Activated gamma-delta T cell (primary cell): ENCODE data around the gene CLPSL2.
"Not testable (repeated sequence)": the region's sequence is repeated elsewhere in the genome, so short reads cannot be mapped to it uniquely, and the experiment has no call there.

Experiments
- DNase-seq: peaks from one replicate; lab custom pipeline; 2025; lab: John Stamatoyannopoulos, UW
- total RNA-seq, 2 donors: gene quantifications; one replicate each; lab custom pipeline; 2026; lab: John Stamatoyannopoulos, UW

The CLPSL2 gene, protein sequence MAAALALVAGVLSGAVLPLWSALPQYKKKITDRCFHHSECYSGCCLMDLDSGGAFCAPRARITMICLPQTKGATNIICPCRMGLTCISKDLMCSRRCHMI
- 0 reads per million in 2 donors for total RNA-seq

DNA sequence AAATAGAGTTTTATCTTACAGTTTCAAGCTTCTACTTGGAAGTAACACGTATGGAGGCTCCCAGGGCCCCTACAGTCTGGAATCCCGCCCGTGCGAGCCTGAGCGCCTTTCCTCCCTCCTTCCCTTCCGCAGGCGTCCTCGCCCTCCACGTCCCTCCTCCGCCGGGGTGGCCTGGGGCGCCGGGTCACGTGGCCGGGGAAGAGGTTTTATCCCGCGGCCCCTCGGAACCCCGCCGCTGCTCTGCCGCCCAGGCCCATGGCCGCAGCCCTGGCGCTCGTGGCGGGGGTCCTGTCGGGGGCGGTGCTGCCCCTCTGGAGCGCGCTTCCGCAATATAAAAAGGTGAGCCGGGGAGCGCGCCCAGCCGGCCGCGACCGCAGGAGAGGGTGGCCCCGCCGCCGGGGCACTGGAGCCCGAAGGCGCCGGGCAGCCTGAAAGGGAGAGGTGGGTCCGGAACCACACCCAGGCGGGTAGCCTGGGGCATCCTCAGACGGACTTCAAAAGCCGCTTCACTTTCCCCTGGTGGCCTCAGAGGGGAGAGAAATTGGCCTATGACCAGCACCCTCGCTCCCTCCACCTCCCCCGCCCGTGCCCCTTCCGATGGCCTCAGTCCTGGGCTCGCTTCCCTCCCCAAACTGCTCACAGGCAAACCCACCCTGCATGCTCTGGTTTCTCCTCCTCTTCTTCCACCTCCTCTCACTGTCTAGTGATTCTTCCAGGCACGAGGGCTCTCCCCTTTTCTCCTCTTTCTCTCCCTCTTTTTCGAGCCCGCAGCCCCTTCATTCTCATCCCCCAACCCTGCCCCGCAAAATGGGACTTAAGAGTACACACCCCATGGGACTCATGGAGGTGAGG lies at the start of gene CLPSL2:
Gene CLPSL2 (plus strand): TSS at position 235 of the 852 bp plus-strand sequence. CDS start 21 bp downstream, at position 256.
- DNase-seq, result no peak

DNA sequence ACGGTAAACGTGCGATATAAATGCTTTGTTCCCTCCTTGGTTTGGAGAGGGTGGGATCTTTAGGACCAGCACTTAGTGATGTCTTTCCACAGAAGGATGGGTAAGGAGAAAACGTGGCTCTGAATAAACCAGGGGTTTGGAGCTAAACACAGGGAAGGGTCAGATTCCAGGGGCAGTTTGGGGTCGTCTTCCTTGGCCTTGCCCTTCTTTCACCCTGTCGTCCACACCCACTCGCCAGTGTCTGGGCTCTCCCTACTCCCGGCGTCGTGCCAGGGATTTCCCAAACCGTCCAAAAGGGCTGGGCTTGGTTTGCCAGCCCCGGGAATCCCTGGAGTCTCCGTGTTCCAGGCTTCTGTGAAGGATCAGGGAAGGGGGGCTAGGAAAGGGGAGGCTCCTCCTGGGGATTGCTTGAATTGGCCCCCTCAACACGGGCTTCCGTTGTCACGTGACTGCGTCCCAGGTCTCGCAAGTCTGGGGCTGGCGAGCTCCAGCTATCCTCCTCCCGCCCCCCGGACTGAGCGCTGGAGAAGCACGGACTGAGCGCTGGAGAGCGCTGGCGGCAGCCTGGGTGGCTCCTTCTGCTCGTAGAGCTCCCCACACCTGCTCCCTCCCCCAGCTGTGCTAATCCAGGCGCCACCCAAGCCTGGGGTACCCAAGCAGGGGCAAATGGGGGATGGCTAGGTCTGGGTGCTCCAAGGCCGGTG lies 49.0 kb upstream of the CLPSL2 start:
- no peak for DNase-seq

DNA sequence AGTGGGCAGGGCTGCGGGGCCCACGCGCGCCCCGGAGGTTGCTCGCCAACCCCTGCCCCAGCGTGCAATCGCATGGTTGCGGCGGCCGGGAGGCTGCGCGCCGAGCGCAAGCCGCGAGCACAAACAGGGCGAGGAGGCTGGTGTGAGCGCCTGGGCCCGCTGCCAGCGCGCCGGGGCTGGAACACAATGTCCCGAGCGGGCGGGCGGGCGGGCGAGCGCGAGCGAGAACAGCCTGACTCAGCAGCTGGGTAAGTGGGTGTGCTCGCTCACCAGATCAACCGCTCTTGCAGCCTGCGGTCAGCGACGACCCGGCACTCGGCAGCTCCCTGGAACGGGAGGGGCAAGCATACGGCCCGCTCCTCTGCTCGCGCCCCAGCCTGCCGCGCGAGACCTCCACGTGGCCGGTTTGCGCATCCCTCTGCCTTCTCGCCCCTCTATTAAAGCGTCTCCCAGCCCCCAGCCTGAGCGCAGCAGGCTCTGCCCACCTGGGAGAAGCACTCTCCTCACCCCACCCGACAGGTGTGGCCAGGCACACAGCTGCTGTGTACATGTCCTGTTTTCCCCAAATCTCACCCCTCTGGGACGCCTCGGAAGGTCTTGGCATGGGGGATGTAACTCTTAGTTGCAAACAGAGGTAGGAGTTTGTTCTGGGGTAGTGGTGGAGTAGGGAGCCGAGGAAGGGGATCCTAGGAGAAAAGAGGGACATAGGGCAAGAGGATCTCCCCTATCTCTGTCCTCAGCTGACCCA lies 48.3 kb upstream of the CLPSL2 start:
- DNase-seq, result peak; percentile 88

DNA sequence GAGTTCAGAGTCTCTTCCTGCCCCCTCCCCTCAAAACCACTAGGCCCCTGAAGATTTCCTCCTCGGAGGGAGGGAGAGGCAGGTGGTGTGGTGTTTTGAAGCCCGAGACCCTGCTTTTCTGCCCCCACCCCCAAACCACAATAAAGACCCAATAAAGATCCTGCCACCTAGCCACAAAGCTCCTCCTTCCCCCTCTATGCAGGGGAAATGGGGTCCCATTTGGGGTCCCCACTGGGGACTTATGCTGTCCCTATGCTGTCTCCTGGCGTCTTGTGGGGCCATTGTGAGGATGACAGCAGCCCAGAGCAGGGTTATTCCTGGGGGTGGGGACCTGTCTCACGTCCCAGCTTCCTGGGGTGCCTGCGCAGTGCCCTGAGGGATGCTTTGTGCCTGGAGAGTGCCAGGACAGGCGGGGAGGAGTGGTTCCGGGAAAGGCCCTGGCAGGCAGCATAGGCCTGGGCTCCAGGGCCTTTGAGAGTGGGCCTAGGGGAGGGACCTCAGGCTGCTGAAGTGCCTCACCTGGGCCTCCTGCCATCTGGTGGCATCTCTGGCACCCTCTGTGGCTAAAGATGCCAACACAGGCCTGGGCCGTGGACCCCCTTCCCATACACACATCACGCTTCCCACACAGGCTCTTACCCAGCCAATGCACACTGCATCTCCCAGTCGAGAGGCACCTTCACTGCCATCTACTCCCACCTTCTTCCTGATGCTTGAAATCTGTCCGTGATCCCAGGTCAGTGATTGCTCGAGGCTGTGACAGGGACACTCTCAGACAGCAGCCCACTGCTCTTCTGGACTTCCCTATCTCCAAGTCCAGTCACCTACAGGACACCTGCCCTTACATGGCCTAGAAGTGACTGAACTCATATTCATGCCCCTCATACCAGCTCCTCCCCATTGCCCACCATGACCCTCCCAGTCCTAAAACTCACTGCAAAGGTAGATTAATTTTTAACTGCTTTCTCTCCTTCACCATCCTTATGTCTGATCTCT lies 47.4 kb upstream of the CLPSL2 start:
- no peak for DNase-seq

GRCh38 chr6:35729722-35730121 lies 46.7 kb upstream of the CLPSL2 start:
- no peak for DNase-seq

DNA sequence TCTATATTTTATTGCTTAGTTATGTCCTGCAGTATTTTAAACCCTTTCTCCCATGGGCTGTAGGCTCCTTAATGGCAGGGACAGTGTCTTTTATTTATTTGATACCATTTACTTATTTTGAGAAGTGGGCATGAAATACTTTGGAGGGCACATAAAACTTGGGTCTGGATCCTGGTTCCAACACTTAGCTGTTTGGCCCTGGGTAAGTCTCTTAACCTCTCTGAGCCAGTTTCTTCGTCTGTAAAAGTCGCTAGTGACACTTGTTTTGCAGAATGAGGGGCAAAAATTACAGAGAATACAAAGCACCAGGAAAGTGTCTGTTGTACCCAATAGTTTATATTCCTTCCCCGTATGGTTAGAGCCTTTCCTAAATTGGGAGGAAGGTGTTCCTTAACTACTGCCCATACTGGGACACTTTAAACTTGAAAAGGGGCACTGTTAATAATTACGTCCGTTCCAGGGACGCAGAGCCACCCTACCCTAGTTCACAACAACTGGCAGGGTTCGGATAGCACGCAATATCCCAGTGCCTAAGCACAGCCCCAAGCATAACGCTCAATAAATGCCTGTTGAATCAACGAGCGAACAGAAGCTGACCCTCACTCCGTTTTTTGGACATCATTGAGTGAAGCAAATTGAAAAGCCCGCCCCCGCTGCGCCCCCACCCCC lies 45.5 kb upstream of the CLPSL2 start:
- no peak for DNase-seq

DNA sequence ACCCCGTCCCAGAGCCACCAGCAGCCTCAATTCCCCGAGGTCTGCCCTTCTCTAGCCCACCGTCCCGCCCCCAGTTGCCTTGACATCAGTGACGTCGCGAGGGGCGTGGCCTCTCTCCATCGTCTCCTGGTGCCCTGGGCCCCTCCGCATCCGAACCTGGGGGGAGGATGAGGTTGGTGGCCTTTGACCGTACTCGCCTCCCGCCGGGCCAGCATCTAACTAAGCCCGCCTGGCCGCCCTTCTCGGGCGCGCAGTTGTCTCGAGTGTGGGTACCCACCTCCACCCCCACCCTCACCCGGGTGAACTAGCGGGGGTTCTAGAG lies 45.0 kb upstream of the CLPSL2 start:
- peak; percentile 78 for DNase-seq

- DNase-seq, result peak; percentile 84
Observed at GRCh38 chr6:35731736-35732532, 44.5 kb upstream of the CLPSL2 start.

DNA sequence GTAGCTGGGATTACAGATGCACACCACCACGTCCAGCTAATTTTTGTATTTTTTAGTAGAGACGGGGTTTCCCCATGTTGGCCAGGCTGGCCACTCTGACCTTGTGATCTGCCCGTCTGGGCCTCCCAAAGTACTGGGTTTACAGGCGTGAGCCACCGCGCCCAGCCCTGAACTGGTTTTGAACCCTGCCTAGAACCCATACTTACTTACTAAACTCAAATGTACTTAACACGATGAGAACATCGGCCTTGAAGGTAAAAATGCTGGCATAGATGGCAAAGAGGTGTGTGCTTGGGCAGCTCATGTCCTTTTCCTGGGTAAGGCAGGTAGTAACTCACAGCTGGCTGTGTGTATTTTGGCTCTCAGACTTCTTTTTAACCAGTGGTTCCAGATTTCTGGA lies 42.8 kb upstream of the CLPSL2 start:
- DNase-seq, result no peak

GRCh38 chr6:35734319-35734718 lies 42.1 kb upstream of the CLPSL2 start:
- not testable (repeated sequence) for DNase-seq

DNA sequence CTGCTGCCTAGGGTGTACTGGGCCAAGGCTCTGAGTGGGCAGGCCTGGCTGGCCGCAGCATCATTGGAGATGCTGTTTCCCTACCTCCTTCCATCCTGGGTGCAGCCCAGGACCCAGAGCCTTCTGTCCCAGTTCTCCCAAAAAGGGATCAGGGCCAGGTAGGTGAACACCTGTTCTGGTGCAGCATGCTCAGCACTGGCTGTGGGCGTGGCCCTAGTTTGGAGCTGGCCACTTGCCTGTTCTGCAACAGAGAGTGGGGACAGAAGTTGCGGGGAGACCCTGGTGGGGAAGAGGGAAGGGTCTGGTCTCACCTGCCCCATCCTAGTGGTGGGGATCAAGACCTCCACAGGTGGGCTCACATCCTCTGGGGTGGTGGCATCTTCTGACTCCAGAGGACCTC lies 40.9 kb upstream of the CLPSL2 start:
- no peak for DNase-seq

GRCh38 chr6:35736253-35736894 lies 40.0 kb upstream of the CLPSL2 start:
- DNase-seq, result no peak

GRCh38 chr6:35736982-35737412 lies 39.4 kb upstream of the CLPSL2 start, which contains the start of gene ARMC12:
TSS of gene ARMC12 (plus strand) at chr6:35737032. CDS start at chr6:35737109, 77 bp downstream.
- no peak for DNase-seq

DNA sequence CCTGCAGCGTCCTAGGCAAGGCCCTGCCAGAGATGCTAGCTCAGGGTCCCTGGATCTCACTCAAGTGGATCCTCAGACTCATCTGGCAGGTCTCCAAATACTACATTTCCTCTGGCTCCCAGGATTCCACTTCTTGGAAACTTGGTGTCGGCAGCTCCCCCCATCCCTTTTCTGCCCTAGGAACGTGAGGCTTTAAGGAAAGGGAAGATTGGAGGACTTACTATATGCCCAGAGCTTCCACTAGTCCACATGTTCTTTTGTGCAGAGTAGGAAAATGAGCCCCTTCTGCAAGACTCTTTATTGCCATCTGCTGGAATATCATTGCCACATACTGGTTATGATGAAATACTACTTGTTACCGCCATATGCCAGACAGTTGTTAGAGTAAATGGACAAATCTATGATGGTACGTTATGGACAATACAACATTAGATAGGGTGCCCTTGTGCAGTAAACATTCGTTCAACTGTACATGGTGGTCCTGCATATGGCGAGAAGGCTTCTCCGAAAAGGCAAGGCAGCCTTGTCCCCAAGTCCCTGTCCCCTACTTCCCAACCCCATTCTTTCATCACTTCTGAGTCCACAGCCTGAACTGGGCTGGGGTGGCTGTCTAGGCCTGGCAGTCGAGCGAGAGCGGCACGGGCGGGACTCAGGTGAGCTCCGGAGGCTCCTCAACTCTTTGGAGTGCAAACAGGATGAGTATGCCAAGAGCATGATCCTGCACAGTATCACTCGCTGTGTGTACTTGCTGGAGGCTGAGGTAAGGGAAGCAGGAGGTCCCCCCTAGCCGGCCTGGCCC lies 38.8 kb upstream of the CLPSL2 start:
- no peak for DNase-seq

DNA sequence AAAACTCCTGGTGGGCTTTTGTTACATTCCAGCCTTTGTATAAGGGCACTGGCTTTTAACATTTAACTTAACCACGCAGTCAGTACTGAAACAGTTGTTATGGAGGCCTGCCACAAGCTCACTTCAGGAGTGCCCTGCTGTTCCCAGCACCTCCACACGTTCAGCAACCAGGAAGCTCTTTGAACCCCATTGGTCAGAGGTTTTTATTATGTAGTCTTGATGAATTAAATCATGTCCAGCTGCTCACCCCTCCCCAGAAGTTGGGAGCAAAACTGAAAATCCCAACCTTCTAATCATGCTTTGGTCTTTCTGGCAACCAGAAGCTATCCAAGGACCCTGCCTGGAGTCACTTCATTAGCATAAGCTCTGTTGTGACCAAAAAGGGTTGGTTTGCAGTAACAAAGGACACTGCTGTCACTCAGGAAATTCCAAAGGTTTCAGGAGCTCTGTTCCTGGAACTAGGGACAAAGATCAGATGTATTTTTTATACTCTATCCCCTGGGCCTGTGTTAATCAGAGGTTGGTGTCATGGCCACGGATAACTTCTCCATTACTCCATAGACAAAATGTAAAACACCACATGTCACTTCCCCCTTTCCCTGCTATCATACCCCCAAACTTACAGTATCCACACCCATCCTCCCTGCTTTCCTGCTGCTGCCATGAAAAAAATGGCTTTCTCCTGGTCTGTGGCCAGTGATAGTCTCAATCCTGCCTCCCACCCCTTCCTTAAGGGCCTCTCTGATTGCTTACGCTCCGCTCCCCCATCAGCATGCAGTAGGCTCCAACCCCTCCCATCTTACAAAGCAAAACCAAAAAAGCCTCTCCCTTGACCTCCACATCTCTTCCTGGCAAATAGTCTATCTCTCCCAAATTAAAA lies 36.5 kb upstream of the CLPSL2 start:
- no peak for DNase-seq

DNA sequence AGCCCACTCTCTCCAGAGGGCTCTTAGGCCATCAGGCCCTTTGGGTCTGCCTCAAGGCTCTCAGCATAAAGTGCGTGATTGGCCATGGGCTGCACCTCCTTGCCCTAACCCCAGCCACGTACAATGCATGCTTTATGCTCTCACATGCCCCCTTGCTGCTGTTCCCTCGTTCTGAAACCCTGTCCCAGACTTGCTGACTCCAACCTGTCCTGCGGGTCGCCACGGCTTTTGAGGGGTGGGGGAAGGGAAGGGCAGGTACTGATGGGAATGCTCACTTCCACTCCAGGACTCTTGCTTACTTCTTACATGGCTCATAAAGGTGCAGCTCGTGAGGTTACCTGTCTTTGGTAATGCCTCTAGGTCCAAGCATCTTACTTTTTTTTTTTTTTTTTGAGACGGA lies 33.6 kb upstream of the CLPSL2 start:
- DNase-seq, result no peak

- no peak for DNase-seq
Observed at GRCh38 chr6:35745509-35745908, 30.9 kb upstream of the CLPSL2 start.
